SHP77 treated with DMSO at 0.1 percent for 48 hours (cell line): ENCODE measurements around the gene TNFRSF1A.

Experiments
- DNase-seq: peaks from one replicate; lab custom pipeline; 2025; lab: John Stamatoyannopoulos, UW

The TNFRSF1A gene

DNA sequence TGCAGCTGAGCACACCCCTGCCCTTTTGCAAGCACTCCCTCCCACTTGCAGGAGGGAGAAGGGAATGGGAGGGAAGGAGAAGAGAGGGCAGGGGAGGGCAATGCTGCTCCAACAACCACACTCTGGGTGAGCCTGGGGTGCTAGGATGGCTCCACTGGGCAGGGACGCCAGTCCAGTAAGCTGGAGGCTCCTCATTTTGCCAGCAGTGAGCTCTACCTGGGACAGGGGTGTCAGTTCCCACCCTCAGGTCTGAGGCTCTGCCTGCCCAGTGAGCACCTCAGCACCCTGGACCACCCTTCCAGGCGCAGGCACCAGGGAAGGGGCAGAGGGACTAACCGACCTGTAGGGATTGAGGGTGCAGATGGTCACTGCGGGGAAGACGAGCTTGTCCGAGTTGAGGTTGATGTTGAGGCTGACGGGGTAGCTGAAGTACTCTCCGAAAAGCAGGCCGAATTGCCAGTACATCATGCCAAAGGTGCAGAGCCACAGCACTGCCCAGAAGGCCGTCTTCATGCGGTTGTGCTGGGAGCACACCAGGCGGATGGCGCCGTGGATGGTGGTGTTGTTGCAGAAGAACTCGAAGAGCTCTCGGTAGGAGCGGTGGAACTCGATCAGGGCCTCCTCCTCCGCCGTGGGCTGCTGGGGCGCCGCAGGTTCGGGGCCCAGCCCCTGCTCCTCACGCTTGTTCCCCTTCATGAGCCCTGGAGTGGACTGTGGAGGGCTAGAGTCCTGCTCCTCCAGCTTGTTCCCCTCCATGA is 32.3 kb upstream of the TNFRSF1A start:
- DNase-seq = no peak

DNA sequence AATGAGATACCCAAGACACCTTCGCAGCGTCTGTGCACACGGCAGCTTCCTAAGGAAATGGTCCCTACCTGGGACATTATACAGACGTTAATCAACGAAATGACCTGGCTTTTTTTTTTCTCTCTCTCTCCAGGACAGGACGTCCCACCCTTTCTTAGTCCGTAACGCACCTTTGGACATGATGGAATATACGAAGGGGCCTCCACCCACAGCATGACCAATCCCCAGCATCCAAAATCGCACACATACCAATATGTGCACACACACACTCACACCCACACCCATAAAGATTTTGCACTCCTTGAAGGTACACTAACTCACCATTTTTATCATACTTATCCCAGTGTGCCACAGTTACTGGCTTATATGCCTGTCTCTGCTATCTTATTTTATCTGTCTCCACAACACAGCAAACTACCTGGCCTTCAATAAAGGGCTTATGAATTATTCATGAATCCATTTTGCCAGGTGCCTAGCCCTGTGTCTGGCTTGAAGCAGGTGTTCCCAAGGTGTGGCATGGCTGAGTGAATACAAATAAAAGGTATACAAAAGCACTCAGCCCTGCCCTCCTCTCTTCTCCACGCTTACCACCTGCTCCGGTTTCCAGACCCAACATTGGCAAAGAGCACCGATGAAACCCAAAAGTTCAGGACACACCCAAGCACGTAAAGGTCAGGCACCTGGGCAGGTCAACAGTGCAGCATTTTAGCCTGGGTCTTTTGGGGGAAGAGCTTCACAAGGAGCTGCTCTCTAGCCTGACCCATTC is 31.3 kb upstream of the TNFRSF1A start:
- no peak for DNase-seq

GRCh38 chr12:6372403-6373003 is 30.6 kb upstream of the TNFRSF1A start:
- no peak for DNase-seq

- peak; percentile 70 for DNase-seq
Measured at GRCh38 chr12:6370994-6371754, 29.3 kb upstream of the TNFRSF1A start.

GRCh38 chr12:6370576-6370935 is 28.7 kb upstream of the TNFRSF1A start:
- no peak for DNase-seq

DNA sequence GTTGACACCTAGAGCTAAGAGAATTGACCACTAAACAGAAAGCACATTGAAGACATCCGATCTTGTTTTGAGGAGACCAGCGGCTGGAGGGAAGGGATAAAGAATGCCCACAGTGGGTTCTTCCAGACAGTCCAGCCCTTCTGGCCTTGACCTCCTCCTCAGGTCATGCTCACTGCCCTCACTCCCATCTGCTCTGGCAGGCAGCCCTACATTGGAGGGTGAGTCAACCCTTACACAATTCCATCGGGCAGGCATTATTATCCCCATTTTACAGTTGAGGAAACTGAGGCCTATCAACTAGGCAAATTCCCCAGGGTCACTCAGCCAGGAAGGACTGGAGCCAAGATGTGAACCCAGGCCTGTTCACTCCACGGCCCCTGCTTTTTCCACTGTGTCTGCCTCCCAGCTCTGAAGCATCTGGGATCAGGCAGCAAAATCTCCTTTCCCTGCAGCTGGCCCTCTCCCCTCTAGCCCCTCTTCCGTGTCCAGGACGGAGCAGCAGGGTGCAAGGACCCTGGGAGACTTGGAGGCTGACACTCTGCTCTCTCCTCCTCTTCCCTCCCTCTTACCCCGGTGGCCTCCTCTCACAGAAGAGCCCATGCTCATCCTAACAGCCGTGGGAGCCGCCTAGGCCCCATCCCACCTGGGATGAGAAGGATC is 28.2 kb upstream of the TNFRSF1A start:
- DNase-seq = no peak

GRCh38 chr12:6368906-6369525 is 27.1 kb upstream of the TNFRSF1A start:
- no peak for DNase-seq

DNA sequence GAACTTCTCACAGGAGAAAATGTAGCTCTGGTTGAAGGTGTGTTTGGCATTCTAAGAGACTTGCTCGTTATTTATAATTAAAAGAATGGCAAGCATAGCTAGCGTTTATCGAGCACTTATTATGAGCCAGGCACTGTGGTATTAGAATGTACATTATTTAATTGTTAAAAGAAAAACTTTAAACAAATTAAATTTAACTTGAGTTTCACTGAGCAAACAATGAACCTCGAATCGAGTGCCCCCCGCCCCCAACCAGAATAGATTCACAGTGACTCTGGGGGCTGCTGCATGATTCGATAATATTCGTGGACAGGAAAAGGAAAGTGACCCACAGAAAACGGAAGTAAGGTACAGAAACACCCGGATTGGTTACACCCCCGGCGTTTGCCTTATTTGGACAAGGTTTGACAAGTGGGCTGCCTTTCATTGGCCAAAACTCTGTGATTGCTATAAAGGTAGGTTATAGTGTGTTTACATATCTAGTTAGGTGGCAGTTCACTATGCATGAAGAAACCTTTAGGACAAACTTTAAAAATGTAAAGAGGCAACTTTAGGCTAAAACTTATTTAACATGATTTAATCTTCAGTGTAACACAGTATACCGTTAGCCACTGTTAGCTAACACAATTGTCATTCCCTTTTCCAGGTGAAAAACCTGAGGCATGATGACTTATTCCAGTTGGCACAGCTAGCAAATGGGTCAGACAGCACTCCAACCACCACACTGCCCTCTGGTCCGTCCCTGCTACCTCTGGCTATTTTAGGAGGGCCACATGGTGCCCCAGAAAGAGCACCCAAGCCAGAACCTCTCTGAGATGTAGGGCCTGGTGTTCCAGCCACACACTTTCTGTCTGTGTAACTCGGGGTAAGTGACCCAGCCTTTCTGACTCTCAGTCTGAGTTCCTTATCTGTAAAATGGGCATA is 26.4 kb upstream of the TNFRSF1A start:
- no peak for DNase-seq

DNA sequence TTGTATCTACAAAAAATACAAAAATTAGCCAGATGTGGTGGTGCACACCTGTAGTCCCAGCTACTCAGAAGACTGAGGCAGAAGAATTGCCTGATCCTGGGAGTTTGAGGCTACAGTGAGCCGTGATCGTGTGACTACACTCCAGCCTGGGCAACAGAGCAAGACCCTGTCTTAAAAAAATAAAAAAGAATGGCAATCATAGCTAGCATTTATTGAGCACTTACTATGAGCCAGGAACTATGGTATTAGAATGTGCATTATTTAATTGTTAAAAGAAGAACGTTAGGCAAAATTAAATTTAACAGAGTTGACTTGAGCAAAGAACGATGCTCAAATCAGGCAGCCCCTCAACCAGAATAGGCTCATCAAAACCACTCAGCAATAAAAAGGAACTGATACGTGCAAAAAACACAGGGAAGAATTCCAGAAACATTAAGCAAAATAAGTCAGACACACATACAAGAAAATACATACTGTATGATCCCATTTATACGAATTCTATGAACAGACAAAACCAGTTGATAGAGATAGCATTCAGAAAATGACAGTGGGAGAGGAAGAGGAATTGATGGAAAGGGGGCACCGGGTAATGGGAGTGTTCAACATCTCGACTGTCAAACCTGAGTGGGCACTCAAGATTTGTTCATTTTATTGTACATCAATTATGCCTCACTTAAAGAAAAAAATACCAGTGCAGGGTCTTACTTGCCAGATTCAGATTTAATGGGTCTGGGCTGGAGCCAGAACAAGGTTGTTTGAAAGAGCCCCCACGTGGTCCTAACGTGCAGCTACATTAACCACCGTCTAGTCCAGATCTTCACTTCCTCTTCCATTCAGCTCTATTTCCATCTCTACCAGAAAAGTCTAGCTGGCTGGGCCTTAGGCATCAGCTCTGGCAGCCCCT is 25.4 kb upstream of the TNFRSF1A start:
- DNase-seq = peak; percentile 10

- DNase-seq = no peak
Measured at GRCh38 chr12:6364044-6364374, 22.1 kb upstream of the TNFRSF1A start.

DNA sequence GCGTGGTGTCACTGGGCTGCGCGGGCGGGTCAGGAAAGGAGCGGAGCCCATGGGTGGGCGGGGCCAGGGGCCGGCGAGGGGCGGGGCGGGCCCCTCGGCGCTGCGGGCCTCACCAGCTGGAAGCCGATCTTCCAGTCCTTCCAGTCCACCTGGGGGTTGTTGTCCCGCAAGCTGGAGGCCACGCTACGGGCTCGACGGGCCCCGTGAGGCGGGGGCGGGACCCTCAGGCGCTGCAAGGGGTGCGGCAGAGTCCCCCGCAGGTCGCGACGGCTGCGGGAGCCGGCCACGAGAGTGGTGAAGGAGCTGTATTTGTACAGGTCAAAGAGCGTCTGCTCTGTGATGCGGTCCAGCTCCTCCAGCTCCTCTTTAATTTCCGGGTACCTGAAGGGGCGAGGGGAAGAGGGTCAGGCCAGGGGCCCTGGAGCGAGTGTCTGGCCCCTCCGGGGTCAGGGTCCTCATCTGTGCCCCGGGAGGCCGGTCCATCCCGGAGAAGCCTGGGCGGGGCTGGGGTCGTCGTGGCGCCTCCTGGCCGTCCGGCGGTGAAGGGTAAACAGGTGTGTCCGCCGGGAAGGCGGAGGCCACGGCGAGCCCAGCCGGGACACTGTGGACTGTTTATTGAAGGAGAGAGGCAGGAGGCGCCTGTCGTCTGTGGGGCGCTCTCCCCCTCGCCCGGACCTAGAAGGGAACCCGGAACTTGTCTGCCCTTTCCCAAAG is 21.6 kb upstream of the TNFRSF1A start:
- DNase-seq = peak; percentile 25

DNA sequence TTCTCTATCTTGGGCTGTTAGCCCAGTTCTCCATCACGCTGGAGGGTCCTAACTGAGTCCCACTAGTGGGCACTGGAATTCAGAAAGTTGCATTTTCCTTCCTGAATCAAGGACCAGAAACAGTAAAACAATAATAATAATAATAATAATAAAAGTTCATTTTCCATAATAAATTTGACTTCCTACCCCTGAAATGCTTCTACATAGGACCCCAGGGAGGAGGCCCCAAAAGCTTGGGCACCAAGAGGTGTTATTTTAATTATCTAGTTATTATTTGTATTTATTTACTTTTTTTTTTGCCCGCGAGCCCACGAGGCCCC is 21.1 kb upstream of the TNFRSF1A start:
- no peak for DNase-seq

- DNase-seq = no peak
Measured at GRCh38 chr12:6362403-6362802, 20.5 kb upstream of the TNFRSF1A start.

DNA sequence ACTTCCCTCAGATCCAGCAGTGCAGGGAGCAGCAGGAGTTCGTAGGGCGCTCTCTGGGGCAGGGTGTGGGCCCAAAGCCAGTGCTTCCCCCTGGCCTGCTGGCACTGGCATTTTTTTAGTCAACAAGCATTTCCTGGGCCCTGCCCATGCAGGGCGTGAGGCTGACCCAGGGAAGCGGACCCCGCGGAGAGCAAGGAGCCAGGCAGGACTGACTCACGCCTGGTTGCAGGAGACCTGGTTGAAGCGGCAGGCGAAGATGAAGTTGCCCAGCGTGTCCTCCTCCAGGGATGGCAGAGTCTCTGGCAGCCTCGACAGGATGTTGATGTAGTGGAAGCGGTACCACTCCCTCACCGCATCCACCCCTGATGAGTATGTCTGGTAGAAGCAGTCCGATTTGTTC is 20.0 kb upstream of the TNFRSF1A start:
- no peak for DNase-seq

- DNase-seq = no peak
Measured at GRCh38 chr12:6360578-6361490, 19.0 kb upstream of the TNFRSF1A start.

DNA sequence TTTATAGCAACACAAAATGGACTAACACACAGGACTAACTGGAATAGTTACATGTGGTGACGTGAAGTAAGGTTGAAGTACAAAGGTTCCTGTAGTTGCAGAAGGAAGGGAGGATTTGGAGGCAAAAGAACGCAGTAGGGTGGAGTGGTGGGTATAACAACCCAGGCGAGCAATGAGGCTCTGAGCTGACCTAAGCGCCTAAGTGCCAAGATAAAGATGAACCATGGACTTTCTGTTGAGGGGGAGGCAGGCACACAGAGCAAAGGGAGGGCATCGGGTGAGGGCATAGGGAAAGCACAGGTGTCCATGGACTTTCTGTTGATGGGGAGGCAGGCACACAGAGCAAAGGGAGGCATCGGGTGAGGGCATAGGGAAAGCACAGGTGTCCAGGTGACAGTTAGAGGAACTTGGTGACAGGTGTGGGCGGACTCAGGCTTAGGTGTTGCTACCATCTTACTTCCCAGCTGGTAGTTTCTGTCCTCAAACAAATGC is 18.2 kb upstream of the TNFRSF1A start:
- no peak for DNase-seq

DNA sequence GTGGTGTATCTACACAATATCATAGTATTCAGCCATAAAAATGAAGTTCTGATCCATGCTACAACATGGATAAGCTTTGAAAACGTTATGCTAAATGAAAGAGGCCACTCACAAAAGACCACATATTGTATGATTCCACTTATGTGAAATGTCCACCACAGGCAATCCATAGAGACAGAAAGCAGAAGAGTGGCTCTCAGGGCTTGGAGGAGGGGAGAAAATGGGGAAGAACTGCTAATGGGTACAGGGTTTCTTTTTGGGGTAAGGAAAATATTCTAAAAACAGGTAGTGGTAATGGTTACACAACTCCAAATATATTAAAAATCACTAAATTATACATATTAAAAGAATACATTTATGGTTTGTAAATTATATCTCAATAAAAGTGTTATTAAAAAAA is 17.0 kb upstream of the TNFRSF1A start:
- no peak for DNase-seq

GRCh38 chr12:6356374-6356820 is 14.5 kb upstream of the TNFRSF1A start:
- no peak for DNase-seq
